ENCODE data around the gene TMOD4.

TMOD4 gene

DNA sequence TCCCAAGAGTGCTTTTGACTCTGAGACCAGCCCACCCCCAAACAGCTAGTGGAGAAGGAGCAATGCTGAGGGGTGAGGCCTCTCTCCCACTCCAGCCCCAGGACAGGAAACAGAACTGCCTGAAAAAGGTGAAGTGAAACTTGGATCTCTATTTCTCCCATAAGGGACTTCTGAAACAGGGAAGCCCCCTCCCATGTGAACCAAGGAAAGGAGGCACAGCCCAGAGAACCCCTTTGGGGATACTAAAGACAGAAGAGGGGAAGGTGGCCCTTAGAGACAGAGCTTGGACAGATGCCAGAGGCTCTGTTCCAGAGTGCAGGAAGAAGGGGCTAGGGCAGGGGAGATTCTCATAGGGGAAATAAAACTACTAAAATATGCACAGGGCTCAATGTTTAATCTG, 16.4 kb downstream of the TMOD4 start:
- Histone ChIP-seq H3K4me3 (ENCODE audit: insufficient read depth in 1 of 2, low read depth in 1 of 2, low read length in 2 of 2) (no peak overlapping the region), H2BK12ac (ENCODE audit: low read length in 2 of 2) (no peak overlapping the region), H3K27me3 (ENCODE audit: control insufficient read depth in 1 of 2, insufficient read depth in 1 of 2, low read length in 2 of 2) (no peaks in the 10 kb centered on the region), H3K4me1 (ENCODE audit: control insufficient read depth, insufficient read depth, low read depth, low read length) (no peaks in the 10 kb centered on the region), H2BK5ac (ENCODE audit: low read depth, low read length, poor library complexity, severe bottlenecking) (no peak overlapping the region), H3K4ac (ENCODE audit: low read depth in 1 of 2, low read length in 2 of 2) (no peak overlapping the region), H3K9ac (ENCODE audit: low read length) (no peak overlapping the region), H4K91ac (ENCODE audit: low read length) (no peak overlapping the region), H3K79me1 (replicated peaks; ENCODE audit: low read length, poor library complexity, severe bottlenecking) (peaks cover 12% of the 10 kb centered on the region), H2BK120ac (ENCODE audit: low read depth, low read length) (no peak overlapping the region), H3K36me3 (ENCODE audit: control insufficient read depth in 1 of 2, insufficient read depth in 2 of 2, low read depth in 1 of 2, low read length in 2 of 2) (peaks cover 35 to 63% of the 10 kb centered on the region in 2 experiments), H2AK5ac (ENCODE audit: low read length, severe bottlenecking) (no peak overlapping the region), H2AFZ (ENCODE audit: low read depth, low read length) (no peak overlapping the region), H3K14ac (ENCODE audit: low read length in 2 of 2) (no peak overlapping the region), H4K8ac (ENCODE audit: low read length) (no peak overlapping the region), H3K23ac (ENCODE audit: low read length in 2 of 2) (no peak overlapping the region), H3K18ac (ENCODE audit: low read depth in 1 of 2, low read length in 2 of 2) (no peak overlapping the region), H3K9me3 (ENCODE audit: control insufficient read depth, low read length) (no peaks in the 10 kb centered on the region), H3K27ac (ENCODE audit: low read length, poor library complexity, severe bottlenecking) (no peak overlapping the region), H2BK15ac (ENCODE audit: low read depth, poor library complexity, severe bottlenecking) (no peak overlapping the region), H3K4me2 (ENCODE audit: low read length, poor library complexity, severe bottlenecking) (no peak overlapping the region)
- no peak for DNase-seq

- H3K9me3 ChIP-seq (ENCODE audit: control insufficient read depth, low read length), result no peaks in the 10 kb centered on the region
- H2BK12ac ChIP-seq (ENCODE audit: low read length in 2 of 2), result no peak overlapping the region
- no peaks in the 10 kb centered on the region for H3K27me3 ChIP-seq (ENCODE audit: control insufficient read depth in 1 of 2, insufficient read depth in 1 of 2, low read length in 2 of 2)
- H3K9ac ChIP-seq (ENCODE audit: low read length), result no peak overlapping the region
- H2AK5ac ChIP-seq (ENCODE audit: low read length, severe bottlenecking), result no peak overlapping the region
- H3K4me1 ChIP-seq (ENCODE audit: control insufficient read depth, insufficient read depth, low read depth, low read length), result no peaks in the 10 kb centered on the region
- no peak overlapping the region for H2BK120ac ChIP-seq (ENCODE audit: low read depth, low read length)
- whole genome bisulfite sequencing, result 96% methylated on average over 22 of the region's 22 CpGs
- H3K4ac ChIP-seq (ENCODE audit: low read depth in 1 of 2, low read length in 2 of 2), result no peak overlapping the region
- no peak overlapping the region for H2BK15ac ChIP-seq (ENCODE audit: low read depth, poor library complexity, severe bottlenecking)
- H3K18ac ChIP-seq (ENCODE audit: low read depth in 1 of 2, low read length in 2 of 2), result no peak overlapping the region
- H3K27ac ChIP-seq (ENCODE audit: low read length, poor library complexity, severe bottlenecking), result no peak overlapping the region
- DNase-seq, result no peak
- H3K4me2 ChIP-seq (ENCODE audit: low read length, poor library complexity, severe bottlenecking), result no peak overlapping the region
- peaks cover 35 to 66% of the 10 kb centered on the region in 2 experiments for H3K36me3 ChIP-seq (ENCODE audit: control insufficient read depth in 1 of 2, insufficient read depth in 2 of 2, low read depth in 1 of 2, low read length in 2 of 2)
- H3K4me3 ChIP-seq (ENCODE audit: insufficient read depth in 1 of 2, low read depth in 1 of 2, low read length in 2 of 2), result no peak overlapping the region
- H2BK5ac ChIP-seq (ENCODE audit: low read depth, low read length, poor library complexity, severe bottlenecking), result no peak overlapping the region
- no peak overlapping the region for H2AFZ ChIP-seq (ENCODE audit: low read depth, low read length)
- H4K8ac ChIP-seq (ENCODE audit: low read length), result no peak overlapping the region
- H3K14ac ChIP-seq (ENCODE audit: low read length in 2 of 2), result no peak overlapping the region
- H3K79me1 ChIP-seq (replicated peaks; ENCODE audit: low read length, poor library complexity, severe bottlenecking), result peaks cover 10% of the 10 kb centered on the region
- H3K23ac ChIP-seq (ENCODE audit: low read length in 2 of 2), result no peak overlapping the region
- no peak overlapping the region for H4K91ac ChIP-seq (ENCODE audit: low read length)
Measured at GRCh38 chr1:151158751-151159251, 17.0 kb downstream of the TMOD4 start.

GRCh38 chr1:151158326-151158725, 17.5 kb downstream of the TMOD4 start:
- Histone ChIP-seq H3K36me3 (ENCODE audit: control insufficient read depth in 1 of 2, insufficient read depth in 2 of 2, low read depth in 1 of 2, low read length in 2 of 2) (peaks cover 35 to 67% of the 10 kb centered on the region in 2 experiments), H3K14ac (ENCODE audit: low read length in 2 of 2) (no peak overlapping the region), H2AFZ (ENCODE audit: low read depth, low read length) (no peak overlapping the region), H2BK15ac (ENCODE audit: low read depth, poor library complexity, severe bottlenecking) (no peak overlapping the region), H2BK120ac (ENCODE audit: low read depth, low read length) (no peak overlapping the region), H3K18ac (ENCODE audit: low read depth in 1 of 2, low read length in 2 of 2) (no peak overlapping the region), H3K9me3 (ENCODE audit: control insufficient read depth, low read length) (no peaks in the 10 kb centered on the region), H3K27ac (ENCODE audit: low read length, poor library complexity, severe bottlenecking) (no peak overlapping the region), H3K4ac (ENCODE audit: low read depth in 1 of 2, low read length in 2 of 2) (no peak overlapping the region), H2BK12ac (ENCODE audit: low read length in 2 of 2) (no peak overlapping the region), H3K23ac (ENCODE audit: low read length in 2 of 2) (no peak overlapping the region), H2BK5ac (ENCODE audit: low read depth, low read length, poor library complexity, severe bottlenecking) (no peak overlapping the region), H2AK5ac (ENCODE audit: low read length, severe bottlenecking) (no peak overlapping the region), H4K91ac (ENCODE audit: low read length) (no peak overlapping the region), H4K8ac (ENCODE audit: low read length) (no peak overlapping the region), H3K4me3 (ENCODE audit: insufficient read depth in 1 of 2, low read depth in 1 of 2, low read length in 2 of 2) (no peak overlapping the region), H3K27me3 (ENCODE audit: control insufficient read depth in 1 of 2, insufficient read depth in 1 of 2, low read length in 2 of 2) (no peaks in the 10 kb centered on the region), H3K79me1 (replicated peaks; ENCODE audit: low read length, poor library complexity, severe bottlenecking) (peaks cover 10% of the 10 kb centered on the region), H3K4me2 (ENCODE audit: low read length, poor library complexity, severe bottlenecking) (no peak overlapping the region), H3K4me1 (ENCODE audit: control insufficient read depth, insufficient read depth, low read depth, low read length) (no peaks in the 10 kb centered on the region), H3K9ac (ENCODE audit: low read length) (no peak overlapping the region)
- WGBS, result 95% methylated on average over 4 of the region's 5 CpGs
- no peak for DNase-seq

GRCh38 chr1:151157067-151157531, 18.7 kb downstream of the TMOD4 start:
- peaks cover 35 to 67% of the 10 kb centered on the region in 2 experiments for H3K36me3 ChIP-seq (ENCODE audit: control insufficient read depth in 1 of 2, insufficient read depth in 2 of 2, low read depth in 1 of 2, low read length in 2 of 2)
- no peaks in the 10 kb centered on the region for H3K27me3 ChIP-seq (ENCODE audit: control insufficient read depth in 1 of 2, insufficient read depth in 1 of 2, low read length in 2 of 2)
- no peak overlapping the region for H2BK5ac ChIP-seq (ENCODE audit: low read depth, low read length, poor library complexity, severe bottlenecking)
- no peak overlapping the region for H3K18ac ChIP-seq (ENCODE audit: low read depth in 1 of 2, low read length in 2 of 2)
- H3K4me1 ChIP-seq (ENCODE audit: control insufficient read depth, insufficient read depth, low read depth, low read length), result no peaks in the 10 kb centered on the region
- no peak overlapping the region for H2BK12ac ChIP-seq (ENCODE audit: low read length in 2 of 2)
- no peak overlapping the region for H2AK5ac ChIP-seq (ENCODE audit: low read length, severe bottlenecking)
- no peak overlapping the region for H2BK15ac ChIP-seq (ENCODE audit: low read depth, poor library complexity, severe bottlenecking)
- H2BK120ac ChIP-seq (ENCODE audit: low read depth, low read length), result no peak overlapping the region
- no peaks in the 10 kb centered on the region for H3K9me3 ChIP-seq (ENCODE audit: control insufficient read depth, low read length)
- WGBS, result 95% methylated on average over 6 of the region's 6 CpGs
- no peak overlapping the region for H3K4ac ChIP-seq (ENCODE audit: low read depth in 1 of 2, low read length in 2 of 2)
- no peak overlapping the region for H3K14ac ChIP-seq (ENCODE audit: low read length in 2 of 2)
- H2AFZ ChIP-seq (ENCODE audit: low read depth, low read length), result no peak overlapping the region
- DNase-seq, result no peak
- no peak overlapping the region for H3K23ac ChIP-seq (ENCODE audit: low read length in 2 of 2)
- no peak overlapping the region for H3K4me3 ChIP-seq (ENCODE audit: insufficient read depth in 1 of 2, low read depth in 1 of 2, low read length in 2 of 2)
- no peak overlapping the region for H4K91ac ChIP-seq (ENCODE audit: low read length)
- H3K27ac ChIP-seq (ENCODE audit: low read length, poor library complexity, severe bottlenecking), result no peak overlapping the region
- H4K8ac ChIP-seq (ENCODE audit: low read length), result no peak overlapping the region
- H3K4me2 ChIP-seq (ENCODE audit: low read length, poor library complexity, severe bottlenecking), result no peak overlapping the region
- H3K9ac ChIP-seq (ENCODE audit: low read length), result no peak overlapping the region
- H3K79me1 ChIP-seq (replicated peaks; ENCODE audit: low read length, poor library complexity, severe bottlenecking), result peaks cover 10% of the 10 kb centered on the region
